ENCODE data around the gene PCDHA7. TPM values are rescaled to one million over a fixed set of nuclear protein-coding genes. Genes with fewer than 3 reads are reported as not detected.
"Not testable (repeated sequence)": the region's sequence is repeated elsewhere in the genome, so short reads cannot be mapped to it uniquely, and the experiment has no call there.

Gene PCDHA7
- total RNA-seq, 4 donors from 2014 or later = 0.38 to 0.52 TPM; not detected in 2

GRCh38 chr5:140795259-140795641, 38.8 kb upstream of the PCDHA7 start:
- no peak for TF ChIP-seq POLR2AphosphoS5 (IDR thresholded peaks at IDR 0.05)
- TF ChIP-seq EP300 (IDR thresholded peaks at IDR 0.05) = no peak
- TF ChIP-seq CTCF (IDR thresholded peaks at IDR 0.05) = no peak
- H3K4me3 ChIP-seq = no peak overlapping the region
- WGBS = 22% methylated on average over 15 of the region's 15 CpGs
- no peaks in the 10 kb centered on the region for H3K4me1 ChIP-seq
- H3K36me3 ChIP-seq = no peaks in the 10 kb centered on the region
- H3K27ac ChIP-seq = no peak overlapping the region
- H3K27me3 ChIP-seq = peaks cover 3% of the 10 kb centered on the region
- H3K9me3 ChIP-seq = peaks cover 15% of the 10 kb centered on the region
- DNase-seq (ENCODE audit: low spot score in 2 of 2) = no peak

- H3K4me1 ChIP-seq; H3K36me3 ChIP-seq; H3K4me3 ChIP-seq; DNase-seq (ENCODE audit: low spot score in 2 of 2); H3K27ac ChIP-seq; H3K27me3 ChIP-seq: not testable (repeated sequence)
- WGBS = 65% methylated on average over 63 of the region's 72 CpGs
- peaks cover 17% of the 10 kb centered on the region for H3K9me3 ChIP-seq
These were observed 37.9 kb upstream of the PCDHA7 start for GRCh38 chr5:140796072-140796717.

GRCh38 chr5:140796718-140797095, 37.4 kb upstream of the PCDHA7 start:
- Histone ChIP-seq H3K9me3 (peaks cover 22% of the 10 kb centered on the region), H3K4me3 (no peak overlapping the region), H3K36me3 (no peaks in the 10 kb centered on the region), H3K27me3 (peaks cover 3% of the 10 kb centered on the region), H3K4me1 (no peaks in the 10 kb centered on the region), H3K27ac (no peak overlapping the region)
- TF ChIP-seq POLR2AphosphoS5 (IDR thresholded peaks at IDR 0.05) = no peak
- TF ChIP-seq CTCF (IDR thresholded peaks at IDR 0.05) = no peak
- no peak for TF ChIP-seq EP300 (IDR thresholded peaks at IDR 0.05)
- TF ChIP-seq POLR2A (IDR thresholded peaks at IDR 0.05) = no peak
- WGBS = 57% methylated on average over 3 of the region's 39 CpGs
- DNase-seq (ENCODE audit: low spot score in 2 of 2) = no peak

- WGBS = 22% methylated on average over 29 of the region's 29 CpGs
- peaks cover 30% of the 10 kb centered on the region for H3K9me3 ChIP-seq
- H3K4me3 ChIP-seq = peak within 1 kb of the TSS; percentile 26
These were observed 33.1 kb upstream of the PCDHA7 start, which contains the start of gene PCDHA3 for GRCh38 chr5:140800816-140801493. TSS of gene PCDHA3 (plus strand) at chr5:140801057.

GRCh38 chr5:140801494-140801841, 32.6 kb upstream of the PCDHA7 start:
- Histone ChIP-seq H3K36me3 (no peaks in the 10 kb centered on the region), H3K4me3 (peak overlapping the region; percentile 26), H3K9me3 (peaks cover 28% of the 10 kb centered on the region), H3K4me1 (no peaks in the 10 kb centered on the region), H3K27ac (no peak overlapping the region), H3K27me3 (no peaks in the 10 kb centered on the region)
- TF ChIP-seq CTCF (IDR thresholded peaks at IDR 0.05) (no peak), POLR2AphosphoS5 (IDR thresholded peaks at IDR 0.05) (no peak), POLR2A (IDR thresholded peaks at IDR 0.05) (no peak), EP300 (IDR thresholded peaks at IDR 0.05) (no peak)
- WGBS = 22% methylated on average over 16 of the region's 16 CpGs
- no peak for DNase-seq (ENCODE audit: low spot score in 2 of 2)

More at GRCh38 chr5:140800816-140801493, 33.1 kb upstream of the PCDHA7 start, which contains the start of gene PCDHA3:
- H3K27ac ChIP-seq = no peak within 1 kb of the TSS
- no peaks in the 10 kb centered on the region for H3K4me1 ChIP-seq
- no peaks in the 10 kb centered on the region for H3K36me3 ChIP-seq
- DNase-seq (ENCODE audit: low spot score in 2 of 2) = no peak
- TF ChIP-seq CTCF (IDR thresholded peaks at IDR 0.05) (no peak), POLR2AphosphoS5 (IDR thresholded peaks at IDR 0.05) (no peak), POLR2A (IDR thresholded peaks at IDR 0.05) (no peak), EP300 (IDR thresholded peaks at IDR 0.05) (no peak)
- H3K27me3 ChIP-seq = no peaks in the 10 kb centered on the region

- not testable (repeated sequence) for H3K36me3 ChIP-seq; H3K4me3 ChIP-seq; DNase-seq (ENCODE audit: low spot score in 2 of 2); H3K27ac ChIP-seq; H3K4me1 ChIP-seq; H3K27me3 ChIP-seq
- peaks cover 21% of the 10 kb centered on the region for H3K9me3 ChIP-seq
- 68% methylated on average over 26 of the region's 45 CpGs for WGBS
These were observed 31.7 kb upstream of the PCDHA7 start for GRCh38 chr5:140802381-140802780.
